Suppressor macrophage treated with lipopolysaccharide for 4 hours (primary cell): ENCODE results near the gene ATP8A2.
"Not testable (repeated sequence)": the region's sequence is repeated elsewhere in the genome, so short reads cannot be mapped to it uniquely, and the experiment has no call there.

Experiments
- DNase-seq: peaks from one replicate; pipeline ENCODE4 v3.0.0-alpha.2; 2020

The ATP8A2 gene

DNA sequence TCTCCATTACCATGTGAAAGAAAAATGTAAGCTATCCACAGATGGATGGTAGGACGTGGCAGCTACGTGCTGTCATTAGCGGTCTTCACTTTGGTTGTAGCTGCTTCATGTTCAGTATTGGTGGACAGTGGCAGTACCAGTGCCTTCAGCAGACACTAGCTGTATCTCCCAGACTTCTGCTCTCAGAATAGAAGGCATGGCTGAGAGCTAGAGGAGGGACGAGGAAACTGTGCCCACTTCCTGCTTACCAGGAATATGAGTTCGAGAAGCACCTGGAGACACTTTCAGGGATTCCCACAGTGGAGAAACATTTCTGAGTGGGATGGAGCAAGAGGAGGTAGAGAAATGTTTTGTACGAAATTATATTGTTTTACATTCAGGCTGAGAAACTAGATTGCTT, 686.9 kb downstream of the ATP8A2 start:
- no peak for DNase-seq

DNA sequence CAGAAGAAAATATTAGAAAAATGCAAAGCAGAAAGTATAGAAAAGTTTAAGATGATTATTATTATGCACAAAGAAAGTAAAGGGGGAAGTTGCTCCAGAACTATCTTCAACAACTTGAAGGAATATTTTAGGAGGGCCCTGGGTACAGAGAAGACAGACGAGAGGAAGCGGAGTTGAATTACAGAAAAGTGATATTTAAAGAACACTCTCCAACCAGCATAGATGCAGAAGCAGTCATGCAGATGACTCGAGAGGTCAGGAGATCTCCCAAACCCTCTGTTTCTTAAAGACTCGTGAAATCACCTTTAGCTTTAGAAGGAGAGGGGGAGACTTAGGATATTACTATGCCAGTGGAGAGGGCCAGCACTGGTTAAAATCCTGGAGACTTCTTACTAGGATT, 688.6 kb downstream of the ATP8A2 start:
- DNase-seq, result no peak

DNA sequence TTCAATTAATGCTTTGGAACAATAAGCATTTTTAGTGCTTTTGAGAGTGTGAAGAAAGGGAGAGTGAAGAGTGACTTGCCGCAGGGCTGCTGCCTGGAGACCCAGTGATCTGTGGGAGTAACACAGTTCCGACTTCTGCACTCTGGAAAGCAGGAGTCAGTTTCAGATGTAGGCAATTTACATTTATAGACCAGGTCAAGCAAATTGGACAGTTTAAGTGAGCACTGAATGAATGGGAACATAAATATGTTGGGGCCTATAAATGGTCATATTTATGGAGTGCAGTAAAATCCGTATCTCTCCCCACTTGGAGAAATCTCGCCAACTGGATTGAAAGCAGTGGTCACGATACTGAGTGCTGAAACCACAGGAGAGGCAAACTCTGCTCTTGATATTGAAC, 689.5 kb downstream of the ATP8A2 start:
- no peak for DNase-seq

DNA sequence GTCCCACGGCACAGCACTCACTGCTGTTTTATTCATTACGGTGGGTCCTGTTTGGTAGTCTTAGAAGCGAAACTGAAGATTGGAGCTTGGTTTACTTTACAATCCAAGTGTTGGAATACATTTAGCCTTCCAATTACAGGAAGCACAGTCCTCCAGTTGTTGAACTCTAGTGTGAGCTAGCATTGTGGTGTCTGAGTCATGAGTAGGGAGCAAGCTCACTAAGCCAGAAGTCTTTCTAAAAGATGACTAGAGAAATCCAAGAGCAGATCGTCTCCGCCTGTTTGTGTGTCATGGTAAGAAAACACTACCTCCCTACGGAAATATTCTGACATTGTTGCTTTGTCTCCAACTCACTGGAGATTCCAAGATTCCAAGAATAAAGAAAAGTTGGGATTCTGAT, 690.2 kb downstream of the ATP8A2 start:
- no peak for DNase-seq

DNA sequence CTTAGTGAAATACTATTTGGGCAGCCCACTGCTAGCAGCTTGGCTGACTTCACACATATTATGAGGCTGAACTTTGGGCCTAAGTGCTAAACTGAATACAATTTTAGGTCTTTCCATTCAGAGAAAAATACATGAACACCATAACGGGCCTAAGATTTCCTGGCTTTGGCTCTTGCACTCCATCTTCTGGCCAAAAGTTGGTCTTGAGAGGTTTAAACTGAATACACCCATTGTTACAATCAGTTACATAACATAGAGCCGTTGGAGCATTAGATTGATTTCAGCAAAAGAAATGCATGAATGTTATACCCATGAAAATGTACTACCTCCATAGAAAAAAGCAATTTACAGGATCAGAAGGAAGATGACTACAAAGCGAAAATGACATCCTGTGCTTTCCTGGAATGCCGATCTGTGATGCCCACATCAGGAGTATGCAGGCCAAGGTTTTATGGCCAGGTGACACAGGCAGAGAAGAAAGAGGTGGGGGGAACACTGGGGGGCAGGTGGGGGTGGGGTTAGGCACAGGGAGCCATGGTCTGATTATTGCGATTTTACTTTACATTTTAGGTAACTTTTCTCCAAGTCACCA, 691.2 kb downstream of the ATP8A2 start:
- peak; percentile 47 for DNase-seq

DNA sequence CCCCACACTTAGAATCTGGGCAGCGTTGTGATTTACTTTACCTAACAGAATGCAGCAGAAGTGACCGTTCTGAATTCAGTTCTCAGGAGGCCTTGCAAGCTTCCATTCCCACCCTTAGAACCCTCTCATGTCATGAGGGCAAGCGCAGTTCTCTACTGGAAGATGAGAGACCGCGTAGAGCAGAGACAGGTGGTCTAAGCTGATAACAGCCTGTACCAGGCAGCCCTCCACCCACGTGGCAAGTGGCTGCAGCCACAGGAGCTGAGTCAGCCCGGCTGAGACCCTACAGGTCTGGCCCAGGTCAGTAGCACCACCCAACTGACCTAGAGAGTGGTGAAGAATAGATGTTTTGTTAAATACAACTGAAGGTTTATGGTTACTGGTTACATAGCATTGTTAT, 694.7 kb downstream of the ATP8A2 start:
- not testable (repeated sequence) for DNase-seq

DNA sequence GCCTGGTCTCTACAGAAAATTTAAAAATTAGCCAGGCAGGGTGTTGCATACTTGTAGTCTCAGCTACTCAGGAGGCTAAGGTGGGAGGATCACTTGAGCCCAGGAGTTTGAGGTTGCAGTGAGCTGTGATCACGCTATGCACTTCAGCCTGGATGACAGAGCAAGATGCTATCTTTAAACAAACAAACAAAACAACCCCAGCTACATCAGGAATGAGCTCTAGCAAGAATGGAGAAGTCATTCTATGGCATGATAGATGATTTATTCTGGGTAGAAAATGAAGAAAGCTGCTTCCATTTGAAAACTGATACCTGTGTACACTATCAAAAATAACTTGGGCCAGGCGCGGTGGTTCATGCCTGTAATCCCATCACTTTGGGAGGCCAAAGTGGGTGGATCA, 695.8 kb downstream of the ATP8A2 start:
- no peak for DNase-seq

DNA sequence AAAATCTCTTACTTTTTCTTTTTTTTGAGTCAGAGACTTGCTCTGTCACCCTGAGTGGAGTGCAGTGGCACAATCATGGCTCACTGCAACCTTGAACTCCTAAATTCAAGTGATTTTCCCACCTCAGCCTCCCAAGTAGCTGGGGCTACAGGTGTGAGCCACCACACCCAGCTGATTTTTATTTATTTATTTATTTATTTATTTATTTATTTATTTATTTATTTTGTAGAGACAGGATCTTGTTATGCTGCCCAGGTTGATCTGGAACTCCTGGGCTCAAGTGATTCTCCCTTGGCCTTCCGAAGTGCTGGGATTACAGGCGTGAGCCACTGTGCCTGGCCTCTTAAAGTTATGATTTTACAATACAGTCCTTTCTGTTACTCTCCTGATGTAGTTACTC, 696.6 kb downstream of the ATP8A2 start:
- not testable (repeated sequence) for DNase-seq

DNA sequence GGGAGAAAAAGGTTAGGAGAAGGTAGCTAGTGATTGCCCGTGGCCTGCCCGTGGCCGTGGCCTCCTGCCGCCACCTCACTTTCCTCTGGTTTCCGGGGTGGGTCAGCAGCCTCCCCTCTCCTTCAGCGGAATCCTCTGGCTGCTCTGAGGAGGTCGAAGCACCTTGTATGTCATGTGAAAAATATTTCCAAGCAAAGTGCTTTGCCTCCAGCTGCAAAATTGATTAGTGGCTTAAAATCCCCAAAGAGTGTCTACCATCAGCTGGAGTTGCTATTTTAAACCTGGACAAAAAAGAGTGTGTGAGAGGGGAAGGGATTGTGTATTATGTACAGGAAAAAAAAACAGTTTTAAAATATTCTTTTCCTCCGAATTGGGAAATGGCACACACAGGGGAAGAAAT, 697.9 kb downstream of the ATP8A2 start:
- DNase-seq, result not testable (repeated sequence)

DNA sequence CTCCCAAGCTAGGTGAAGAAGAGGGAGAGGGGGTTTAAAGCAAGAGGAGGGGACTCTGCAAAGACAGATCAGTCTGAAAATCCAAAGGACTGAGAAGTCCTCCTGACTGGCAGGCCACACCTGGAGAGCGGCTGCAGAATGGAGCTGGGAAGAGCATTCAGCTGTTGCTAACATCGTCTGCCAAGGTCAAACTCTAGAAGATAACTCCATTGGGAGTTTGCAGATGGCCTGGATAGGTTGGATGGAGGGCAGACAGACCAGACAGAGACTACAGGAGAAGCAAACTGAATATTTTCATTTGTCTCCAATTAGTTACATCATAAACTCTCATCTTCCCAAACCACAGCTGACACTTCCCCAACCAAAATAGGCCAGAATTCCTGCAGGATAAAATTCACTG, 699.9 kb downstream of the ATP8A2 start:
- DNase-seq, result no peak

DNA sequence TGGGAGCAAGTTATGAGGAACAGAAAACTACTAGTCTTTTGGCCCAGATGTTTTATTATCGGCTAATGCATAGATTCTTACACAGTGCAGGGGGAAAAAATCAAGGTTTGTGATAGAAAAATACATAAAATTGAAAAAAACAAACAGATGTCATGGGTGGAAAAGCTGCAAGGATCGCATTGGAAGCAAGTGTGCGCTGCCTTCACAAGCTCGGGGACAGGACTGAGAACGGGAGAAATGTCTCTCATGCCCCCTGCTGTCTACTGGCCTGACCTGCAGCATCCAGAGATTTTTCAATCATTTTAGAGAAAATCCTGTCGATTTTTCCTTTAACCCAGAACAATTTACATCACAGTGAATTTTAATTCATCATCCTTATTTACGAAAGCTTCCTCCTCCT, 700.6 kb downstream of the ATP8A2 start:
- not testable (repeated sequence) for DNase-seq

DNA sequence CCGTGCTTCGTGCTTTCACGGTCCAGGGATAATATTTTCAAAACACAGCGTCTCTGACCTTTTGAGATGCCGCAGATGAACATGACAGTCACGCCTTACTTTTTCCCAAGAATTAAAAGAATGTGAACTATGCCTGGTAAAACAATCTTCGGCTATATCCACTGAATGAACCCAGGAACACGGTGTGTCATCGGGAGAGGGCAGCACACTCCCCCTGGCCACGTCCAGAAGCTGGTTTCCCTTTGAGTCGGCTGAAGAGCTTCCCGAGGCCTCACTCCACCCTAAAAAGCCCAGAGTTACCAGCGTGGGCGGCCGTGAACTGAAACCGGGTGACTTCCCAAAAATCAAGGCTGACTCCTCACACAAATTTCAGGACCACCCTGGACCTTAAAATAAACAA, 702.9 kb downstream of the ATP8A2 start:
- DNase-seq, result peak; percentile 13
